NCI-H460 (cell line): ENCODE results near the gene SPINT4. TPM values are rescaled to one million over a fixed set of nuclear protein-coding genes. Genes with fewer than 3 reads are reported as not detected.
"Not testable (repeated sequence)": the region's sequence is repeated elsewhere in the genome, so short reads cannot be mapped to it uniquely, and the experiment has no call there.

Source experiments
- DNase-seq: peaks from one replicate; pipeline ENCODE4 v3.0.0-alpha.2; 2016; ENCODE audit warnings: low read depth; ENCODE audit errors: extremely low read depth
- polyA plus RNA-seq: library from polyadenylated mRNA; depleted of rRNA; stranded (reverse); fragments of >200 nt; gene quantifications from 2 replicates; pipeline ENCODE4 v1.2.3, GENCODE V29; 2014; cell fraction: nucleus; rRNA removed
- total RNA-seq: library from RNA; depleted of rRNA; stranded (reverse); fragments of >200 nt; shearing (Covaris generic); gene quantifications from 2 replicates; pipeline ENCODE4 v1.2.3, GENCODE V29; 2014; rRNA removed

SPINT4 gene
- total RNA-seq, result not detected in 2 replicates
- polyA plus RNA-seq, result not detected in 2 replicates

DNA sequence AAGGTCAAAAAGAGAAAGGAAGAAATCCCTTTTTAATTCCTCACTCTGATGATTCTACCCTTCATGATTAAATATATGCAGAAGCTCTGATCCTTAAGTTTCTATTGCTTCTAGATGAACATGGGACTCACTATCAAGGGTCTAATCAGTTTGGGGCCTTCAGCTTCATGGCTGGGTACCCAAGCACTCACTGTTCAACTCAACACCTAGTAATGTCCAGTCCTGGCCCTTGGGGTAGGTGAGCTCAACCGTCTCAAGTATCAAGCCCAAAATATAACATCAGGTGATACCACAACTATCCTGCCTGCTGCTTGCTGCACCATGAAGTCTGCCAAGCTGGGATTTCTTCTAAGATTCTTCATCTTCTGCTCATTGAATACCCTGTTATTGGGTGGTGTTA, at the start of gene SPINT4:
SPINT4 (plus strand) TSS at position 301 of the 400 bp plus-strand sequence; CDS start at position 322, 21 bp downstream.
- DNase-seq, result no peak

DNA sequence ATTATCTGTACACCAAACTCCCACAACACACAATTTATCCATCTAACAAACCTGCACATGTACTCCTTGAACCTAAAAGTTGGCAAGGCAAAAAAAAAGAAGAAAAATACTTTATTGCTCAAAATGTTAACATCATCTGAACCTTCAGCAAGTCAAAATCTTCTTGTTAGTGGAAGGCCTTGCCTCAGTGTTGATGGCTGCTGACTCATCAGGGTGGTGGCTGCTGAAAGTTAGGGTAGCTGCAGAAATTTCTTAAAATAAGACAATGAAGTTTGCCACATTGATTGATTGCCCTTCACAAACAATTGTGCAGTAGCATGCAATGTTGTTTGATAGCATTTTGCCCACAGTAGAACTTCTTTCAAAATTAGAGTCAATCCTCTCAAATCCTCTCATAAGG, 49.4 kb upstream of the SPINT4 start:
- no peak for DNase-seq

DNA sequence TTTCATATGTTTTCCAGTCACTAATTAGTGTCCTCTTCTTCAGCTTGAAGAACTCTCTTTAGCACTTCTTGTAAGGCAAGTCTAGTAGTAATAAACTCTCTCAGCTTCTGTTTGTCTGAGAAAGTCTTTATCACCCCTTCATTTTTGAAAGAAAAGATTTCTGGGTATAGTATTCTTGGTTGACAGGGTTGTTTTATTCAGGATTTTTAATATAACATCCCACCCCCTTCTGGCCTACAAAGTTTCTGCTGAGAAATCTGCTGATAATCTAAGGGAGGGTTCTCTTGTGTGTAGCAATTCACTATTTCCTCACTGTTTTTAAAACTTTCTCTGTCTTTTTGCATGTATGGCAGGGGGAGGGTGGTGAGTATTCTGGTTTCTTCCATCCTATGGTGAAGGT, 42.5 kb upstream of the SPINT4 start:
- no peak for DNase-seq

DNA sequence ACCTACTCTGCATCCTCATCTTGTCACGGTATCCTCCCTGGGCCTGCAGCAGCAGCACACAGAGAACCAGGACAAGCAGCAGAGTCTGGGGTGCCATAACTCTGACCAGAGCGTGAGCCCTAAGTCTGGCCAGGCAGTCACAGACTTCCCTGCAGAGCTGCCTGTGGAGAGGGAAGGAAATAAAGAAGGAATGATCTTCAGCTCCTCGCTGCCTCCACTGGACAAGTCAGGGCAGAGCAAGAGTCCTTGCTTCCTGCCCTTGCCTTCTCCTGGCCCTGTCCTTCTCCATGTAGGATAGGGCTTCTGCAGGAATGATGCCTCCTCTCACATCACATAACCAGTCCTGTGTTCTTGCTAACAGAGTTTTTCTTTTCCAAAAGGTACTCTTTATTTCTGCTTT, 36.3 kb upstream of the SPINT4 start:
- DNase-seq, result no peak

DNA sequence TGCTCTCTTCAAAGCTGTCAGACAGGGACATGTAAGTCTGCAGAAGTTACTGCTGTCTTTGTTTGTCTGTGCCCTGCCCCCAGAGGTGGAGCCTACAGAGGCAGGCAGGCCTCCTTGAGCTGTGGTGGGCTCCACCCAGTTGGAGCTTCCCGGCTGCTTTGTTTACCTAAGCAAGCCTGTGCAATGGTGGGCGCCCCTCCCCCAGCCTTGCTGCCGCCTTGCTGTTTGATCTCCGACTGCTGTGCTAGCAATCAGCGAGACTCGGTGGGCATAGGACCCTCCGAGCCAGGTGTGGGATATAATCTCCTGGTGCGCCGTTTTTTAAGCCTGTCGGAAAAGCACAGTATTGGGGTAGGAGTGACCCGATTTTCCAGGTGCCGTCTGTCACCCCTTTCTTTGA, 28.8 kb upstream of the SPINT4 start:
- DNase-seq, result not testable (repeated sequence)

DNA sequence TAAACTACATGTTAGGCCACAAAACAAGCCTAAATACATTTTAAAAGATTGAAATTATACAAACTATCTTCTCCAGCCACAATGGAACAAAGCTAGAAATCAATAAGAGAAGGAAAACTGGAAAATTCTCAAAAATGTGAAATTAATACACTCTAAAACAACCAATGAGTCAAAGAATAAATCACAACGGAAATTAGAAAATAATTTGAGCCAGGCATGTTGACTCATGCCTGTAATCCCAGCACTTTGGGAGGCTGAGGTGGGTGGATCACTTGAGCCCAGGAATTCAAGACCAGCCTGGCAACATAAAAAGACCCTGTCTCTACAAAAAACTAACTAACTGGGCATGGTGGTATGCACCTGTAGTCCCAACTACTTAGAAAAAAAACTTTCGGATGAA, 26.7 kb upstream of the SPINT4 start:
- no peak for DNase-seq

DNA sequence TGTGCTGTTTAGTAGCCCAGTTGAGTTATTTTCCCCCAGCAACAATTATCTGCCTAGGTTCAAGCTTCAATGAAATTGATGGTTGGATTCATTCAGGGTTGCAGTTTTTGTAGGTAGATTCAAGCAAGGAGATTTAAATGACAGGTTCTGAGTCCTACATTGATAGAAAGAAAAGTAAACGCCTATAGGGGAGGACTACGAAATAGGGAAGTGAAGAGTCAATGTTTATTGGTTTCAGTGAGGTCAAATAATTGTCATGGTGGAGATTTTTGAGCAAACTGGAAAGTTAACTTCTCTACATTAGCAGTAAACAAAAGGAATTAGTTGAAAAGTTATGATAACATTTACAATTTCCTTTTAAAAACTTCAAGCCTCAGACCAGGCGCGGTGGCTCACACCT, 21.0 kb upstream of the SPINT4 start:
- DNase-seq, result no peak

DNA sequence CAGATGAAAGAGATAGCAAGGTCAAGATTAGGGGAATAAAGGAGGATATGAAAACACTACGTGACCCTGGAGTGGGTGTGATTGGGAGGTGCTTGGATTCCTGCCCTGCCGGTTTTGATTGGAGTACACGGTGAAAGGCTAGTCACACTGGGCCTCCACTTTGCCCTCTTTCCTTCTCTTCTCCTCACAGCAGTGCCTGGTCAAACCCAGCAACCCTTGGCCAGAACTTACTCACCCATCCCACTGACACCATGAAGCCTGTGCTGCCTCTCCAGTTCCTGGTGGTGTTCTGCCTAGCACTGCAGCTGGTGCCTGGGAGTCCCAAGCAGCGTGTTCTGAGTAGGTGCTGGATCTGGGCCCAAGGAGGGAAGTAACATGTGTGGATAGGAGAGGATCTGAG, 20.3 kb upstream of the SPINT4 start, which contains the start of gene WFDC13:
WFDC13 (plus strand) TSS at position 166 of the 400 bp plus-strand sequence; CDS start at position 252, 86 bp downstream.
- no peak for DNase-seq

DNA sequence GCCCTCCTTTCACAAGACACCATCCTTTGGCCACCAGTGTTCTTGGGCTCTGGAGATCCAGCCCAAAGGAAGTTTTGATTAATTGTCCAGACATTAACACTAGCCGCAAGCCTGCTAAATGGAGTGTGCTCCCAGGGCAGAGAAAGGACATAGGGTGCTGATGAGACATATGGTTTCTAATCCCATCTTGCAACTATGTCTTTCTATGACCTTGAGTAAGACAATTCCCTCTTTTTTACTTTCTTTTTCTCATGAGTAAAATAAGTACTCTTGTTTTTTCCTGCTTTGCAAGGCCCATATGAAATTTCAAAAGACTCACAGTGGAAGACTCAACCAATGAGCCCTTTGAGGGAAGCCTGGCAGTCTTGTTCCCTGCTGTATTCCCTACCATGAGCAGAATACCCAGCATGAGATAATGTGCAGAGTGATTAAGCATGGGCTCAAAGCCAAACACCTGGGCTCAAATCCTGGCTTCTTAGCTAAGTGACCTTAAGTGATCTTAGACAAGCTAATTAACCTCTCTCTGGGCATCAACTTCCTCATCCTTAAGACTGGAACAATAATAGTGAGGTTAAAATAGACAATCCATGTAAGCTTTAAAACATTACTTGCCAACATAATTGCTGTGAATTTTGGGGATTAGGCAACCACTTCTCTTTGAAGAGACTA, 17.0 kb upstream of the SPINT4 start, which contains the start of gene WFDC10B:
WFDC10B (minus strand) TSS at position 51 of the 669 bp plus-strand sequence. CDS start 19,027 bp downstream, outside the sequence.
- DNase-seq, result no peak

DNA sequence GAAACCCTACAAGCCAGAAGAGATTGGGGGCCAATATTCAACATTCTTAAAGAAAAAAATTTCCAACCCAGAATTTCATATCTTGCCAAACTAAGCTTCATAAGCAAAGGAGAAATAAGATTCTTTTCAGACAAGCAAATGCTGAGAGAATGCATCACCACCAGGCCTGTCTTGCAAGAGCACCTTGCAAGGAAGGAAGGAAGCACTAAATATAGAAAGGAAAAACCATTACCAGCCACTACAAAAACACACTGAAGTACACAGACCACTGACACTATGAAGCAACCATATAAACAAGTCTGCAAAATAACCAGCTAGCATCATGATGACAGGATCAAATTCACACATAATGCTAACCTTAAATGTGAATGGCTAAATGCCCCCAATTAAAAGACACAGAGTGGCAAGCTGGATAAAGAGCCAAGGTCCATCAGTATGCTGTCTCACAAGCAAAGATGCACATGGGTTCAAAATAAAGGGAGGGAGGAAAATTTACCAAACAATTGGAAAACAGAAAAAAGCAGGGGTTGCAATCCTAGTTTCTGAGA, 5.9 kb upstream of the SPINT4 start:
- DNase-seq, result not testable (repeated sequence)

DNA sequence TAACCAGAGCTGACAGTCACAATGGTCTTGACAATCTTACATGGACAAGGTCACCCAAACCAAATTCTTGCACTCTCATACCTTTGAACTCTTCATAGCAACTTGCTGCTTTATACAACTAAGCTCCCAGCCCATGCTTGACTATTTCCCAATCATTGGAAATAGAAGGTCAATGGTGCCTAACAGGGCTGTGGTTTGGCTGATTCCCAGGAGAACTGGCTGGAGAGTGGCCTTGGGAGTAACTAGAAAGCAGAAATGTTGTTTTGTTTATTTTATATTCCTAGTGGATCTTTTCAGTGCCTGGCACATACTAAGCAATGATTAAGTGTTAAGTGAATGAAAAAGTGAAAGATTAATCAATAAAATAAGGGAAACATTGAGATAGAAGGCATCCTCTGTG, 3.0 kb downstream of the SPINT4 start:
- DNase-seq, result no peak

DNA sequence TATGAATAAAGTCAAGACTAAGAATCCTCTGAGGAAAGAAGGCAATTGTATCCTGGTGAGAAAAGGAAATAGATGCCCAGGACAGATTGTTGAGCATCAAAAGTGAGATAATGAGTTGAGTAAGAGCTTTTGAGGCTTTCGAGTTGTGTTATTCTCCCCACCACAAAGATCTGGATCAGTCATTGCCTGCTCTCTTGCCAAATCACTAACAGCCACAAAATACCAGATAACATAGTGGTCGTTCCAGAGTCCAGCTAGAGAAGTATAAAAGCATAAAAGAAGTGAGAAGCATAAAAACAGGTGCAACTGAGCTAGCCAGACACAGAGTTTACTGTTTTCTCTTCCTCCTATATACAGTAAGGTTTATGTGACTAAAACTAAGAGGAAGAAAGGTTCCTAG, 4.9 kb downstream of the SPINT4 start:
- no peak for DNase-seq

DNA sequence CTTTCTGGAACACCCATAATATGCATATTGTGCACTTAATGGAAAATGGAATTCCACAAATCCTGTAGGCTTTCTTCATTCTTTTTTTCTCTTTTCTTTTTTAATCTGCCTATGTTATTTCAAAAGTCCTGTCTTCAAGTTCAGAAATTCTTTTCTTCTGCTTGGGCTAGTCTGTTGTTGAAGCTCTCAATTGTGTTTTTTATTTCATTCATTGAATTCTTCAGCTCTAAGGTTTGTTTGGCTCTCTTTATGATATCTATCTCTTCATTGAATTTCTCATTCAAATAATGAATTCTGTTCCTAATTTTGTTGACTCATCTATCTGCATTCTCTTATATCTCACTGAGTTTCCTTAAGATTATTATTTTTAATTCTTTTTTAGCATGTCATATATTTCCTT, 10.1 kb downstream of the SPINT4 start:
- DNase-seq, result no peak

DNA sequence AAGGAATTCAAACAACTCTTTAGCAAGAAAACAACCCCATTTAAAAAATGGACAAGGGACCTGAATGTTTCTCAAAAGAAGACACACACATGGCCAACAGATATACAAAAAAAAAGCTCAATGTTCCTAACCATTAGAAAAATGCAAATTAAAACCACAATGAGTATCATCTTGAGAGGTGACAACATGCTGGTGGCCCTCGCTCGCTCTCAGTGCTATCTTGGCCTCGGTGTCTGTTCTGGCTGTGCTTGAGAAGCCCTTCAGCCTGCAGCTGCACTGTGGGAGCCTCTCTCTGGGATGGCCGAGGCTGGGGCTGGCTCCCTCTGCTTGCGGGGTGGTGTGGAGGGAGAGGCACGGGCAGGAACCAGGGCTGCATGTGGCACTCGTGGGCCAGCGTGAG, 13.4 kb downstream of the SPINT4 start:
- DNase-seq, result no peak

DNA sequence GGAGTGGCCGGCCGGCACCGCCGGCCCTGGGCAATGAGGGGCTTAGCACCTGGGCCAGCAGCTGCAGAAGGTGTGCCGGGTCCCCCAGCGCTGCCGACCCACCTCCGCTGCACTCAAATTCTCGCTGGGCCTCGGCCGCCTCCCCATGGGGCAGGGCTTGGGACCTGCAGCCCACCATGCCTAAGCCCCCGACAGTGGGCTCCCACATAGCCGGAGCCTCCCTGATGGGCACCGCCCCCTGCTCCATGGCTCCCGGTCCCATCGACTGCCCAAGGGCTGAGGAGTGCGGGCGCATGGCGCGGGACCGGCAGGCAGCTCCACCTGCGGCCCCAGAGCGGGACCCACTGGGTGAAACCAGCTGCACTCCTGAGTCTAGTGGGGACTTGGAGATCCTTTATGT, 13.8 kb downstream of the SPINT4 start:
- DNase-seq, result no peak

DNA sequence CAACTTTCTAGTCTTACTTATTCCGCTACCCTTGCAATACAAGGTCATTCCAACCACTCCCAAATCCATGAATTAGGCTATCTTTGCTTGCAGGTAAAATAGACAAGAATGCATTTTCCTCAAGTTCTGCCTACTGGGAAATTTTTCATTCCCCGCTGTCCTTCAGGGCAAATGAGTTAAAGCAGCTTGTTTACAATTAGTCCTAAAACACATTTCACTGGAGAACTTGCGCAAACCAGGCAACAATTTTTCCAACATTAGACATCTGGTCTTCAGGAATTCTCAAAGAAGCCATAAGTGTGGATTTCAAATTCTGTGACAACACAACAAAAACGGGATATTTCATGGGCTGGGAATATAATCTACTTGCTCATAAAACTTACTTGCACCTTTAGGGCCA, 20.4 kb downstream of the SPINT4 start:
- DNase-seq, result no peak

DNA sequence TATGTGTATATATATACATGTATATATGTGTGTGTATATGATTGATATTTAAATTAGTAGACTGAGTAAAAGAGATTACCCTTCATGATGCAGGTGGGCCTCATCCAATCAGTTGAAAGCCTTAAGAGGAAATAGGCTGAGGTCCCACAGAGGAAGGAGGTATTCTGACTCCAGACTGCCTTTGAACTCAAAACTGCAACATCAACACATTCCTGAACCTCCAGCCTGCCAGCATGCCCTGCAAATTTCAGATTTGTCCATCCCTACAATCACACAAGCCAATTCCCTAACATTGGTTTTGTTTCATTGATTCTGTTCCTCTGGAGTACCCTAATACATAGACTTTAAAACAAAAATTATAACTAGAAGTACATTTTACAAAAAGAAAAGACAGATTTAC, 22.9 kb downstream of the SPINT4 start:
- DNase-seq, result no peak

DNA sequence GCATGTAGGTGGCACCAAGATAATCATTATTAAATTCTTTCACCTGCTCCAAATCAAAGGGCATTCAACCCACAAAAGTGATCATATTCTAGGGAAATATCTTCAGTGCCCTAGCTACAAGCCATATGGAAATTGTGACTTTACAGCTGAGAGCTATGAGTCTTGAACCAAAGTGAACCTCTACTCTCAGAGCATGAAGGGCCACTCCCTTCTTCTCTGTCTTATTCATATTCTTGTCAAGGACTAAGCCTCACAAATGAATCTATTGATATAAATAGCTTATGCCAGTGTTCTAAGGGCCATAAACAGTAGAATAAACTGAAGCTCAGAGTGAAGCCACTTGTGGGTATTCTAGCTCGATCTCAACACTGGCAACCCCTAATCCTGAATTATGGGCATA, 29.6 kb downstream of the SPINT4 start:
- no peak for DNase-seq

DNA sequence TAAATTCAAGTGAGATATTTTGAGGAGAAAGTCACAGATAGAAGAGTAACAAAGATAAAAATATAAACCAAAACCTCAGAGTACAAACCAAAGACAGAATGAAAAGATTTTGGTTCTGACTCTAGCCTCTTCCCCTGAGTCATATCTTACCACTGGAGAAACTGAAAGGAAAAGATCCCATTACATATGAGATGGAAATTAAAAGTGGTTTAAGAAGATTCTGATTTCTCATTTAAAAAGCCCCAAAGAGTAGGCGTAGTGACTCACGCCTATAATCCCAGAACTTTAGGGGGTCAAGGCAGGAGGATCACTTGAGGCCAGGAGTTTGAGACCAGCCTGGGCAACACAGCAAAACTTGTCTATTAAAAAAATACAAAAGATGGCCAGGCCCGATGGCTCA, 30.6 kb downstream of the SPINT4 start:
- no peak for DNase-seq

DNA sequence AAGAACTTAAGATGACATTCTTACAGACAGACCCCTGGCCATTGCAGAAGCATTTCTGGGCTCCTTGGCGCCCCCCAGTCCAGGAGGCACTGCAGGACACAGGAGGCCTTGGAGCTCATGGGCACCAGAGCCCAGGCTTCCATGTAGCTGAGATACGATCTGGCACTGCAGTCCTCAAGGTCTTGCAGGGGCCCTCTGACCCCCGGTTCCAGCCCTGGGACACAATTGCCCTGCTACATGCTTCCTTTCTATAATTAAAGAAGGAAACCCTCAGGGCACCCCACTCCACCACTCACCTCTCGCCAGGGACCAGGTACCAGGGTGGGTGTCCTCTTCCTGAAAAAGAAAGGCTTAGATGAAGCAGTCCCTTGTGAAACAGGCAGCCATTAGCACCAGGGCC, 35.9 kb downstream of the SPINT4 start:
- no peak for DNase-seq

DNA sequence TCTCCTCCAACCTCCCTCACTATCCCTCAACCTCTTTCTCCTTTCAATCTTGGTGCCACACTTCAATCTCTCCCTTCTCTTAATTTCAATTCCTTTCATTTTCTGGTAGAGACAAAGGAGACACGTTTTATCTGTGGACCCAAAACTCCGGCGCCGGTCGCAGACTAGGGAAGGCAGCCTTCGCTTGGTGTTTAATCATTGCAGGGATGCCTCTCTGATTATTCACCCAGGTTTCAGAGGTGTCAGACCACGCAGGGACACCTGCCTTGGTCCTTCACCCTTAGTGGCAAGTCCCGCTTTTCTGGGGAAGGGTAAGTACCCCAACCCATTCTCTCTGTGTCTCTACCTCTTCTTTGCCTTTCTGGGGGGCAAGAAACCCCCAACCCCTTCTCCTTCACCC, 37.8 kb downstream of the SPINT4 start:
- DNase-seq, result not testable (repeated sequence)

DNA sequence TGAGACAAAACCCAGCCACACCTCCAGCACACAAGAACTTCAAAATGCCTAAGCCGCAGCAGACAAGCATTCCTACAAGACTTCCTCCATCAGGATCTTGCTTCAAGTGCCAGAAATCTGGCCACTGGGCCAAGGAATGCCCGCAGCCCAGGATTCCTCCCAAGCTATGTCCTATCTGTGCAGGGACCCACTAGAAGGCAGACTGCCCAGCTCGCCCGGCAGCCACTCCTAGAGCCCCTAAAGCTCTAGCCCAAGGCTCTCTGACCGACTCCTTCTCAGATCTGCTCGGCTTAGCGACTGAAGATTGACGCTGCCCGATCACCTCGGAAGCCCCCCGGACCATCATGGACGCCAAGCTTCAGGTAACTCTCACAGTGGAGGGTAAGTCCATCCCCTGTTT, 39.8 kb downstream of the SPINT4 start:
- DNase-seq, result not testable (repeated sequence)
